Stomach (tissue), 9 donors: ENCODE data around the gene RPL13. TPM values are rescaled to one million over a fixed set of nuclear protein-coding genes. Genes with fewer than 3 reads are reported as not detected.

Experiments used
- DNase-seq, 2 donors: peaks; one replicate each; pipeline versions ENCODE4 v3.0.0 to v3.0.0-alpha.2; 2013 to 2019
- H3K27ac ChIP-seq, 5 donors: fragments of 200-600 bp in 4 of 5; sonication (generic) in 4 of 5; one replicate each; pipeline ENCODE4 v1.5.1; 2013 to 2019; ENCODE audit warnings: mild to moderate bottlenecking in 1 of 5, moderate library complexity in 1 of 5
- H3K27me3 ChIP-seq, 3 donors: fragments of 200-600 bp; sonication (generic); one replicate each; pipeline ENCODE4 v1.5.1; 2017 to 2019; ENCODE audit warnings: mixed run types in 1 of 3
- H3K36me3 ChIP-seq, 4 donors: fragments of 200-600 bp; sonication (generic); 1 replicate in 3 of 4; 2 replicates in 1 of 4; pipeline ENCODE4 v1.5.1; 2016 to 2019
- H3K4me1 ChIP-seq, 4 donors: fragments of 200-600 bp; sonication (generic); one replicate each; pipeline ENCODE4 v1.5.1; 2016 to 2019
- H3K4me3 ChIP-seq, 4 donors: fragments of 200-600 bp; sonication (generic) in 3 of 4; one replicate each; pipeline ENCODE4 v1.5.1; 2016 to 2019; ENCODE audit warnings: mild to moderate bottlenecking in 1 of 4
- H3K9me3 ChIP-seq, 4 donors: fragments of 200-600 bp; sonication (generic); one replicate each; pipeline ENCODE4 v1.5.1; 2016 to 2019
- CTCF ChIP-seq, 7 experiments: fragments of 450-650 bp in 4 of 7; fragments of 200-600 bp in 3 of 7; sonication (generic) in 3 of 7; IDR thresholded peaks; one replicate each; pipeline ENCODE4 v1.5.1; 2016 to 2019; ENCODE audit warnings: antibody characterized with exemption in 7 of 7, control low read depth in 2 of 7, mild to moderate bottlenecking in 1 of 7
- EP300 ChIP-seq: sonication (generic); formaldehyde crosslinking; IDR thresholded peaks from one replicate; pipeline ENCODE4 v1.6.1; 2017; ENCODE audit warnings: antibody characterized with exemption
- POLR2A ChIP-seq, 4 donors: fragments of 450-650 bp; IDR thresholded peaks; one replicate each; pipeline ENCODE4 v1.6.1; 2016; ENCODE audit warnings: antibody characterized with exemption in 4 of 4, control low read depth in 2 of 4, mild to moderate bottlenecking in 1 of 4, moderate library complexity in 1 of 4
- POLR2AphosphoS5 ChIP-seq, 3 donors: sonication (generic); formaldehyde crosslinking; IDR thresholded peaks; one replicate each; pipeline ENCODE4 v1.6.1; 2016; ENCODE audit warnings: antibody characterized with exemption in 3 of 3
- WGBS, 5 donors: extraction: QIAGEN DNeasy Blood & Tissue Kit in 3 of 5; methylation state at CpG; one replicate each; pipeline versions ENCODE4 v1.1.5 to v1.1.7; 2013 to 2018; 5-methylcytosine and 5-hydroxymethylcytosine counted together
- intact Hi-C: fragments of 100-400 bp; cut with DNase I; formaldehyde crosslinking; loops from one replicate; pipeline ENCODE4 v1.15.1; 2023; ENCODE audit warnings: low total_unique reads
- polyA plus RNA-seq, 3 donors: library from polyadenylated mRNA; stranded (reverse); fragments of 200-250 nt; gene quantifications; one replicate each; pipeline ENCODE4 v1.2.3, GENCODE V29; 2013
- total RNA-seq, 5 donors: library from RNA; depleted of rRNA; stranded (reverse); fragments of >200 nt; gene quantifications; one replicate each; pipeline versions ENCODE4 v1.1.0 to v1.2.3, GENCODE V29; 2014 to 2016
- donor health status: healthy with polysubstance abuse.
- donor health status: Bipolar disorder and iron deficiency.
- donor health status: healthy.

Gene RPL13
- total and polyA plus RNA-seq, 8 donors = 2,053 to 10,054 (median 4,321) TPM

- DNase-seq = no peak
- H3K36me3 ChIP-seq = peaks cover 53 to 100% (median 100%) of the 10 kb centered on the region in 4 donors
These were observed 10.0 kb upstream of the RPL13 start for GRCh38 chr16:89550421-89551007.

GRCh38 chr16:89552329-89552728 is 8.2 kb upstream of the RPL13 start:
- 94 to 96% (median 95%) methylated on average over 22 of the region's 22 CpGs for WGBS, 5 donors
- Histone ChIP-seq H3K27ac (no peak overlapping the region), H3K27me3 (no peaks in the 10 kb centered on the region), H3K36me3 (peaks cover 54 to 100% (median 100%) of the 10 kb centered on the region in 4 donors), H3K4me1 (peaks cover 0 to 5% (median 0%) of the 10 kb centered on the region in 4 donors), H3K4me3 (no peak overlapping the region), H3K9me3 (no peaks in the 10 kb centered on the region)
- TF ChIP-seq CTCF (IDR thresholded peaks at IDR 0.05) (no peak), EP300 (no peak), POLR2A (IDR thresholded peaks at IDR 0.05) (no peak), POLR2AphosphoS5 (IDR thresholded peaks at IDR 0.05) (no peak)
- intact Hi-C loops = no loop called here
- DNase-seq = no peak

More at GRCh38 chr16:89550421-89551007, 10.0 kb upstream of the RPL13 start:
- Histone ChIP-seq H3K27ac (no peak overlapping the region), H3K27me3 (no peaks in the 10 kb centered on the region), H3K4me1 (peaks cover 0 to 11% (median 9%) of the 10 kb centered on the region in 4 donors), H3K4me3 (no peak overlapping the region), H3K9me3 (no peaks in the 10 kb centered on the region)
- no peak for TF ChIP-seq POLR2A (IDR thresholded peaks at IDR 0.05)
- TF ChIP-seq POLR2AphosphoS5 (IDR thresholded peaks at IDR 0.05) = no peak
- TF ChIP-seq CTCF (IDR thresholded peaks at IDR 0.05) = no peak
- TF ChIP-seq EP300 = no peak
- WGBS, 5 donors = 89 to 94% (median 92%) methylated on average over 19 to 22 of the region's 22 CpGs
- intact Hi-C loops = no loop called here

- WGBS, 5 donors = 90 to 93% (median 92%) methylated on average over 13 of the region's 13 CpGs
- no peak for DNase-seq
- TF ChIP-seq CTCF (IDR thresholded peaks at IDR 0.05) = no peak
- TF ChIP-seq POLR2AphosphoS5 (IDR thresholded peaks at IDR 0.05) = no peak
- TF ChIP-seq POLR2A (IDR thresholded peaks at IDR 0.05) = no peak
- no peak for TF ChIP-seq EP300
- no peaks in the 10 kb centered on the region for H3K27me3 ChIP-seq
- intact Hi-C loops = no loop called here
- H3K4me3 ChIP-seq = no peak overlapping the region
- H3K9me3 ChIP-seq = no peaks in the 10 kb centered on the region
- H3K27ac ChIP-seq = no peak overlapping the region
- H3K36me3 ChIP-seq = peaks cover 52 to 96% (median 96%) of the 10 kb centered on the region in 4 donors
- peaks cover 0 to 11% (median 3%) of the 10 kb centered on the region in 4 donors for H3K4me1 ChIP-seq
These were observed 7.6 kb upstream of the RPL13 start for GRCh38 chr16:89552913-89553312.

GRCh38 chr16:89553733-89554132 is 6.7 kb upstream of the RPL13 start:
- peaks cover 43 to 88% (median 88%) of the 10 kb centered on the region in 4 donors for H3K36me3 ChIP-seq
- no peaks in the 10 kb centered on the region for H3K27me3 ChIP-seq
- no peak overlapping the region for H3K4me3 ChIP-seq
- 80 to 93% (median 91%) methylated on average over 2 to 18 of the region's 18 CpGs for WGBS, 5 donors
- TF ChIP-seq POLR2A (IDR thresholded peaks at IDR 0.05) (no peak), CTCF (IDR thresholded peaks at IDR 0.05) (no peak), POLR2AphosphoS5 (IDR thresholded peaks at IDR 0.05) (no peak), EP300 (no peak)
- no peaks in the 10 kb centered on the region for H3K9me3 ChIP-seq
- intact Hi-C loops = no loop called here
- H3K4me1 ChIP-seq = peaks cover 0 to 14% (median 3%) of the 10 kb centered on the region in 4 donors
- DNase-seq = no peak
- no peak overlapping the region for H3K27ac ChIP-seq
